IMR-90 (cell line): Measurements from ENCODE around the gene APOL3.
"Not testable (repeated sequence)": the region's sequence is repeated elsewhere in the genome, so short reads cannot be mapped to it uniquely, and the experiment has no call there.

Experiments
- BHLHE40 ChIP-seq: fragments of 150-350 bp; IDR thresholded peaks from 2 replicates; pipeline ENCODE4 v1.6.1; 2016; ENCODE audit warnings: mild to moderate bottlenecking, low read depth, low read length
- CEBPB ChIP-seq: IDR thresholded peaks from 2 replicates; pipeline ENCODE4 v1.6.1; 2012; ENCODE audit warnings: low read depth, low read length, improper control_type of control experiment
- CHD1 ChIP-seq: IDR thresholded peaks from 2 replicates; pipeline ENCODE4 v1.6.1; 2012; ENCODE audit warnings: low read depth, low read length, improper control_type of control experiment
- CTCF ChIP-seq: conservative IDR thresholded peaks from 2 replicates; pipeline ENCODE4 v1.5.1; 2012; ENCODE audit warnings: mild to moderate bottlenecking, low read depth, low read length, improper control_type of control experiment
- ELK1 ChIP-seq: fragments of 150-350 bp; IDR thresholded peaks from 2 replicates; pipeline ENCODE4 v1.6.1; 2016; ENCODE audit warnings: low read depth, mild to moderate bottlenecking, low read length, moderate library complexity, borderline replicate concordance
- FOS ChIP-seq: fragments of 150-350 bp; IDR thresholded peaks from 2 replicates; pipeline ENCODE4 v1.6.1; 2016; ENCODE audit warnings: low read depth, low read length
- MAZ ChIP-seq: IDR thresholded peaks from 2 replicates; pipeline ENCODE4 v1.6.1; 2012; ENCODE audit warnings: low read depth, mild to moderate bottlenecking, low read length, improper control_type of control experiment, moderate library complexity, borderline replicate concordance
- MXI1 ChIP-seq: IDR thresholded peaks from 2 replicates; pipeline ENCODE4 v1.6.1; 2012; ENCODE audit warnings: low read depth, mild to moderate bottlenecking, low read length, moderate library complexity, borderline replicate concordance
- NFE2L2 ChIP-seq: fragments of 150-350 bp; IDR thresholded peaks from 2 replicates; pipeline ENCODE4 v1.6.1; 2016; ENCODE audit warnings: low read depth, mild to moderate bottlenecking, low read length
- POLR2A ChIP-seq: IDR thresholded peaks from 2 replicates; pipeline ENCODE4 v1.6.1; 2012; ENCODE audit warnings: mild to moderate bottlenecking, low read depth, low read length
- RAD21 ChIP-seq: IDR thresholded peaks from 2 replicates; pipeline ENCODE4 v1.6.1; 2012; ENCODE audit warnings: low read length, improper control_type of control experiment
- RFX5 ChIP-seq: IDR thresholded peaks from 2 replicates; pipeline ENCODE4 v1.8.0; 2012; ENCODE audit warnings: low read depth, mild to moderate bottlenecking, low read length, moderate library complexity
- SMC3 ChIP-seq: fragments of 150-350 bp; IDR thresholded peaks from 2 replicates; pipeline ENCODE4 v1.6.1; 2016; ENCODE audit warnings: low read depth, mild to moderate bottlenecking, antibody characterized with exemption, low read length, moderate library complexity
- TF ChIP-seq, protein P1 (sequence below): fragments of 150-350 bp; IDR thresholded peaks from 2 replicates; pipeline ENCODE4 v1.6.1; 2017; ENCODE audit warnings: mild to moderate bottlenecking, antibody characterized with exemption, low read length, low read depth

DNA sequence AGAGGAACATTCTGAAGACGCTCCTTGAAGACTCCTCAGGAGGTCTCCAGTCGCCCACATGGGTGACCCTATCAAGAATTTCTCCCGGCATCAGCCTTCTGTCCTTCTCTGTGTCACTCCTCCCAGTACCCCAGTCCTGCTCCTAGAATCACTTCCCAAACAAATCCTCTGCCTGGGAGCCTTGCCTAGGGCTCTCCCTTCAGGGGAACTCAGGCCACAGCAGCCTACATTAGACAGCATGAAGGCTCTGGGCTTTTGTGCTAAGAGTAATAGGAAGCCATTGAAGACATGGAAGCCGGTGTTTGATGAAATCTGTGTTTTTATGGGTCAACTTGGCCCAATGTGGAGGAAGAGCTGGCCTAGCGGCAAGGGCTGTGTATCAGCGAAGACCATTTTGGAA is 27.3 kb upstream of the APOL3 start:
- not testable (repeated sequence) for TF ChIP-seq CTCF, CHD1, MXI1, POLR2A, MAZ, BHLHE40, RAD21, FOS, RFX5, ELK1, CEBPB, SMC3, NFE2L2
- TF ChIP-seq, protein P1, sequence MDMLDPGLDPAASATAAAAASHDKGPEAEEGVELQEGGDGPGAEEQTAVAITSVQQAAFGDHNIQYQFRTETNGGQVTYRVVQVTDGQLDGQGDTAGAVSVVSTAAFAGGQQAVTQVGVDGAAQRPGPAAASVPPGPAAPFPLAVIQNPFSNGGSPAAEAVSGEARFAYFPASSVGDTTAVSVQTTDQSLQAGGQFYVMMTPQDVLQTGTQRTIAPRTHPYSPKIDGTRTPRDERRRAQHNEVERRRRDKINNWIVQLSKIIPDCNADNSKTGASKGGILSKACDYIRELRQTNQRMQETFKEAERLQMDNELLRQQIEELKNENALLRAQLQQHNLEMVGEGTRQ = not testable (repeated sequence)
